M059J (cell line): ENCODE data around the gene BLM. TPM values are rescaled to one million over a fixed set of nuclear protein-coding genes. Genes with fewer than 3 reads are reported as not detected.
"Not testable (repeated sequence)": the region's sequence is repeated elsewhere in the genome, so short reads cannot be mapped to it uniquely, and the experiment has no call there.

Experiments
- DNase-seq: peaks from one replicate; pipeline ENCODE4 v3.0.0-alpha.2; 2012; ENCODE audit warnings: low read depth
- total RNA-seq: library from RNA; depleted of rRNA; stranded (reverse); fragments of >200 nt; shearing (Covaris generic); gene quantifications from 2 replicates; pipeline ENCODE4 v1.2.3, GENCODE V29; 2014

Gene BLM
- total RNA-seq, 1 experiment from 2014 or later, result 9.0 TPM

DNA sequence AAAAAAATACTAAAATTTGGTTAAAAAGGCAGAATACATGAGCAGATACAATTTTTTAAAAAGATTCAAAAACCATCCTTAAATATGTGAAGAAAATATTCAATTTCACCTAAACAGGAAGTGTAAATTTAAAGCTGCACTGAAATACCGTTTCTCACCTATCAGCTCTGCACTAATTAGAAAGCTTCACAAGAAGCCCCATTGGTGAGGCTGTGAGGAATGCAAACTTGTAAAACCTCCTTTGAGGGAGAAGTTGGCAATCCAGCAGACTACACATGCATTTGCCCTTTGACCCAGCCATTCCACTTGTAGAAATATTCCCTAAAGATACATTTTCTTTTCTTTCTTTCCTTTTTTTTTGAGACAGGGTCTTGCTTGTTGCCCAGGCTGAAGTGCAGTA, 18.8 kb downstream of the BLM start:
- DNase-seq, result no peak

DNA sequence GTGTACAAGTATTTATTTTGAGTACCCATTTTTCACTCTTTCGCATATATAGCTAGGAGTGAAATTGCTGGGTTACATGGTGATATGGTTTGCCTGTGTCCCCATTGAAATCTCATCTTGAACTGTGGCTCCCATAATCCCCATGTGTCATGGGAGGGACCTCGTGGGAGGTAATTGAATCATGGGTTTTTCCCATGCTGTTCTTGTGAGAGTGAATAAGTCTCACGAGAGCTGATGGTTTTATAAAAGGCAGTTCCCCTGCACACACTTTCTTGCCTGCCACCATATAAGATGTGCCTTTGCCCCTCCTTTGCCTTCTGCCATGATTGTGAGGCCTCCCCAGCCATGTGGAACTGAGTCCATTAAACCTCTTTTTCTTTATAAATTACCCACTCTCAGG, 23.4 kb downstream of the BLM start:
- not testable (repeated sequence) for DNase-seq

DNA sequence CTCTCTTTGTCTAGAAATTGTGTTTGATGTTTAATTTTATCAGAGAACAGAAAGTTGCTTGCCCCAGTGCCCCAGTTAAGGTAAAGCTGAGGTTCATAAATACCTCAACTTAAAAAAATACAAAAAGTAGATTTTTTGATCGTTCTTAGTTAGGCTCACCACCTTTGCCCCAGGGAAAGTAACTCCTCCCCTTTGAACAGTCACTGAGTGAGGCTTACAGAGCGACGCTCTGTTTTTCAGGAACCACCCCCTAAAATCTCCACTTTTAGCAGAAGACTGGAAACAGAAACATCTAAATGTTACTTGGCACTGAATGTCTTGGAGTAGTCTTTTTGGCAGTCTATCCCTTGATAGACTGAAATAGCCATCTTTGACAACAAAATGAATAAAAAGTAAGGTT, 24.9 kb downstream of the BLM start:
- no peak for DNase-seq

GRCh38 chr15:90743407-90743806, 26.3 kb downstream of the BLM start:
- no peak for DNase-seq

DNA sequence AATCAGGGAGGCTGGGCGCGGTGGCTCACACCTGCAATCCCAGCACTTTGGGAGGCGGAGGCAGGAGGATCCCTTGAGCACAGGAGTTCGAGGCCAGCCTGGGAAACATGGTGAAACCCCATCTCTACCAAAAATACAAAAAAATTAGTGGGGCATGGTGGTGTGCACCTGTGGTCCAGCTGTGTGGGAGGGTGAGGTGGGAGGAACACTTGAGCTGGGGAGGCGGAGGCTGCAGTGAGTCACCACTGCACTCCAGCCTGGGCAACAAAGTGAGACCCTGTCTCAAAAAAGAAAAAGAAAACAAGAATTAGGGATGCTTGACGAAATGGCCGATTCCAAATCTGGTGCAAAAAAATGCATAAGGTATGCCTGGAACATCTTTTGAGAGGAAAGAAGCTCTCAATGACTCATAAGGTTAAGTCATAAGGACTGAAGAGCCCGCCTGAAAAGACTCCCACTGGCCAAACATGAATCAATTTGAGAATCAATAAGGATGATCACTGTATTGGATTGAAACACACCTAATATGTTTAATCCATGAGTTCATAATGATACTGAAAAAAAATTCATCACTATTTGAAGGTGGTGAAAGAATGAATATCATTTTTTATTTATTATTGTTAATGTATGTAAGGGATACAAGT, 27.7 kb downstream of the BLM start:
- no peak for DNase-seq

GRCh38 chr15:90749754-90750153, 32.6 kb downstream of the BLM start:
- DNase-seq, result no peak

DNA sequence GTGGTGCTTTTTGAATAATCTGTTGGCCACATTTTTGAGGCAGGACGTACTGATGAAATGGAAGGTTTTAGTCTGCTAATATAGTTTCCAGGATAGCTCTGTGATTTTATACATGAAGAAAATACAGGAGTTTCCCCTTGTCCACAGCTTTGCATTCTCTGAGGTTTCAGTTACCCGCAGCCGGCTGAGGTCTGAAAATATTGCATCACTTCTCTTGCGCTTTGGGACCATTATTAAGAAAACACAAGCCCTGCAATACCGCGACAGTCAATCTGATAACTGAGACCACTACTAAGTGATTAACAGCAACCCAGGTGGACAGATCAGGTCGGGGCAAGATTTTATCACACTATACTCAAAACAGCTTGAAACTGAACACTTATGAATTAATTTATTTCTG, 33.0 kb downstream of the BLM start:
- no peak for DNase-seq

- DNase-seq, result no peak
Measured at GRCh38 chr15:90751300-90751825, 34.2 kb downstream of the BLM start.

- no peak for DNase-seq
Measured at GRCh38 chr15:90756916-90757315, 39.8 kb downstream of the BLM start.

DNA sequence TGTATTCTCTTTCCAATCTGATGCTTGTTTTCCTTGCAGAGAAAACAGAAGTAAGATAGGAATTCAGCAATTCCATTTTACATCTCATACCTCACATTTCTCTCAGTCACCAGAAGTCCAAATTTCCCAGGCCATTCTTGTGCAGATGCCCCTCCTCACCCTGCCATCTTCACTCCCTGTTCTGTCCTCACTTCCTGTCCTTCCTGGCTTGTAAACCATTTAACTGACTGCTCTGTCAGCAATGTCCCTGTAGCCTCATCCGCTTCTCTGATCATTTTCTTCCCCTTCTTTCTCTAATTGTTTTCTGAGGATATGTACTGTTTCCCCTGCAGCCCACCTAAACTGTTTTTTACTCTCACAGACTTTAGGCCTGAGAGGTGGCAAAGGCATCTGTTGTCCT, 40.3 kb downstream of the BLM start:
- no peak for DNase-seq

DNA sequence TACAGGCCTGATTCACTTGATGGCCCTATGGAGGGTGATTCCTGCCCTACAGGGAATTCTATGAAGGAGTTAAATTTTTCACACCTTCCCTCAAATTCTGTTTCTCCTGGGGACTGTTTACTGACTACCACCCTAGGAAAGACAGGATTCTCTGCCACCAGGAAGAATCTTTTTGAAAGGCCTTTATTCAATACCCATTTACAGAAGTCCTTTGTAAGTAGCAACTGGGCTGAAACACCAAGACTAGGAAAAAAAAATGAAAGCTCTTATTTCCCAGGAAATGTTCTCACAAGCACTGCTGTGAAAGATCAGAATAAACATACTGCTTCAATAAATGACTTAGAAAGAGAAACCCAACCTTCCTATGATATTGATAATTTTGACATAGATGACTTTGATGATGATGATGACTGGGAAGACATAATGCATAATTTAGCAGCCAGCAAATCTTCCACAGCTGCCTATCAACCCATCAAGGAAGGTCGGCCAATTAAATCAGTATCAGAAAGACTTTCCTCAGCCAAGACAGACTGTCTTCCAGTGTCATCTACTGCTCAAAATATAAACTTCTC, 43.6 kb downstream of the BLM start:
- no peak for DNase-seq

DNA sequence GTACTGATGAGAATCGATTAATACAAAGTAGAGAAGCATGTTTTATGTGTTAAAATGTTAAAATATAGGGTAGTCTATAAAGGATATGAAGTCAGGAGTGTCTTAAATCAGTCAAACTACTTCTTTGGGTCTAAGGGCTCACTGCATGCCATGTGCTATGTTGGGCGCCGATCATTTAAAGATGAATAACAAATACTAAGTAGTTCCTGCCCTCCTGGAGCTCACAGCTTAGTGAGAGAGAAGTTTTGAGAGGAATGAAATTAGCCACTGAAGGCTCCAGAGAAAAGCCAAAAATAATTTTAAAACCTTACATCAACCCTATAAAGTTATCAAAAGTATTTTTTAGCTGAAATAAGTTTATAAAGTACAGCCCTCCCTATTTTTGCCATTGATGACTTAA, 44.5 kb downstream of the BLM start:
- DNase-seq, result no peak

DNA sequence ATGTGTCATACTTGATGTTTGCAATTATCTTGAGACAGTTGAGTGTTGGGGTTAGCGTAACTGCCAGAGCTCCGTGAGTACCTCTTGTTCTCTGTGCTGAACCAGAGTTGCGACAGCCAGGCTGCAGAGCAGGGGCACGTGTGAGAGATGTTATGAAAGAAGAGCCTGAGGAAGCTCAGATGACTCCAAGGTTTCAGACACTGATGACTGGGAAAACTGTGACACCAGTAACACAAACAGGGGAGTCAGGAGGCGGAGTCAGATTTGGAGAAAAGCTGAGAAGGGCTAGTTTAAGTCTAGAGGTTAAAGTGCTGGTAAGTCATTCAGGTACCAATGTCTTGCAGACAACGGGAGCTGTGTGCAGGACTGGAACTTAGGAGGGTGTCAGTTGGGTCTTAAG, 45.0 kb downstream of the BLM start:
- no peak for DNase-seq

- DNase-seq, result no peak
Measured at GRCh38 chr15:90763366-90764099, 46.4 kb downstream of the BLM start.

DNA sequence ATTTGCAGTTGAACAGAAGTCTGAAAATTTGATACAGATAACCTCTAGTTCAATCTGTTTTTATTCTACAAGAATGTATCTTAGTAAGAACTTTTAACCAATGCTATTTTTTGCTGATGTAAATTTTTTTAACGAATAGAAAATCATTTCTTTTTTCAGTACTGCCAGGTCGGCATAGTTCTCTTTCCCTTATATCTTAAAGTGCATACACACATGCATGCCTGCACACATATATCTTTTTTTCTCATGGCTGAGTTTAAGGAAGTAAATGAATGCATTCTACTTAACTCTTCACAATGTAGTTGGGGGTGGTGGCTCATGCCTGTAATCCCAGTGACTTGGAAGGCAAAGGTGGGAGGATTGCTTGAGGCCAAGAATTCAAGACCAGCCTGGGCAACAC, 48.4 kb downstream of the BLM start:
- no peak for DNase-seq

- DNase-seq, result peak; percentile 31
Measured at GRCh38 chr15:90765966-90766365, 48.8 kb downstream of the BLM start.

GRCh38 chr15:90769375-90769774, 52.2 kb downstream of the BLM start:
- no peak for DNase-seq

DNA sequence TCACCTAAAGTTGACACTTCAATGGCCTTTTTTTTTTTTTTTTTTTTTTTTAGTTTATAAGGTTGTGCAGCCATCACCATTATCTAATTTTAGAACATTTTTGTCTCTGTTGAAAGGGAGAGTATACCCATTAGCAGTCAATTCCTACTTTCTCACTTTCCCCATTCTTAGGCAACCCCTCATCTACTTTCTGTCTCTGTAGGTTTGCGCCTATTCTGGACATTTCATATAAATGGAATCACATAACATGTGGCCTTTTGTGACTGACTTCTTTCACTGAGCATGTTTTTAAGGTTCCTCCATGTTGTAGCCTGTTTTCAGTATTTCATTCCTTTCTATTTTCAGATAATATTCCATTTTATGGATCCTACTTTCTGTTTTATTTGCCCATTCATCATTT, 56.3 kb downstream of the BLM start:
- DNase-seq, result no peak

DNA sequence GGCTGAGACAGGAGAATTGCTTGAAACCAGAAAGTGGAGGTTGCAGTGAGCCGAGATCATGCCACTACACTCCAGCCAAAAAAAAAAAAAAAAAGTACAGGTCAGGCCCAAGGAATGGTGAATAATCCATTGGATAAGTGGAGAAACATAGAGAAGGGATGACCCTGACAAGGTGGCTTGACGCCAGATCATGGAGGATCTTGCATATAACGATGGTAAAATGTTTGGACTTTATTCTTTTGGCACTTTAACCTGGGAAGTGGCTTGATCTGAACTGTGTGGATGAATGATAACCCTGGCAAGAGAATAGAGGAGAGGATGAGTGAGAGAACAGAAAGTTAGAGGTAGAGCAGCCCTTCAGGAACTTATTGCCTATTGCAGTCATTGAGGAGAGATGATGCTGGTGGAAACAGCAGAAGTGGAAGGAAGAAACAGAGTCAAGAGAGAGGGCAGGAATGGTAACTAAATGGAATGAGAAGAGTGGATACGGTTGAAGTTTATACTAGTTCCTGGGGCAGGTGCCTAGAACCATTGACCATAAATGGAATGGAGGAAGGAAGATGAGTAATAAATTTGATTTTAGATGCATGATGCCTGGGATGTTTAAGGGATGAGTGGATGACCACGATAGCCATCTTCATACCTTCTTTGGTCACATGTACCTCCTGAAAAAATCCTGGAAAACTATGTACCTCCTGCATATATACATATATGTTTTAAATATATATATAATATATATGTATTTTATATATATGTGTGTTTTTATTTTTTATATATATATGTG, 57.8 kb downstream of the BLM start:
- DNase-seq, result peak; percentile 92

GRCh38 chr15:90780916-90781315, 63.8 kb downstream of the BLM start:
- no peak for DNase-seq

DNA sequence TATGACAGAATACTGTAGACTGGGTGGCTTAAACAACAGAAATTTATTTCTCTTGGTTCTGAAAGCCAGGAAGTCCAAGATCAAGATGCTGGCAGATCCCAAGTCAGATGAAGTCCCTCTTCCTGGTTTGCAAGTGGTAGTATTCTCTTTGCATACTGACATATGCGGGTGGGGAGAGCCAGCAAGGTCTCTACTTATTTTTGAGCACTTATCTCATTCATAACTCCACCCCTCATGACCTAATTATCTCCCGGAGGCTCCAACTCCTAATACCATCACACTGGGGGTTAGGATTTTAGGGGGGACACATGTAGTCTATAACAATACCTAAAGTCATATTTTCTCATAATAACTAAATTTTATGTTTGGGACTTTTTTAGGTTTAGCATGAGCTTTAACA, 65.3 kb downstream of the BLM start:
- no peak for DNase-seq

- no peak for DNase-seq
Measured at GRCh38 chr15:90787881-90788280, 70.7 kb downstream of the BLM start.
